OCI-LY3 (cell line): Measurements from ENCODE around the gene ACTA1.

Experiments
- EZH2phosphoT487 ChIP-seq: fragments of 200-600 bp; shearing (Covaris generic); IDR thresholded peaks from 2 replicates; pipeline ENCODE4 v1.6.1; 2018; ENCODE audit warnings: antibody characterized with exemption, mixed run types, low read depth
- TF ChIP-seq, protein P1 (sequence below): fragments of 200-600, 300-600 bp; sonication (generic); IDR thresholded peaks from 2 replicates; pipeline ENCODE4 v1.5.1; 2014; ENCODE audit warnings: antibody characterized with exemption, low read length, low read depth

DNA sequence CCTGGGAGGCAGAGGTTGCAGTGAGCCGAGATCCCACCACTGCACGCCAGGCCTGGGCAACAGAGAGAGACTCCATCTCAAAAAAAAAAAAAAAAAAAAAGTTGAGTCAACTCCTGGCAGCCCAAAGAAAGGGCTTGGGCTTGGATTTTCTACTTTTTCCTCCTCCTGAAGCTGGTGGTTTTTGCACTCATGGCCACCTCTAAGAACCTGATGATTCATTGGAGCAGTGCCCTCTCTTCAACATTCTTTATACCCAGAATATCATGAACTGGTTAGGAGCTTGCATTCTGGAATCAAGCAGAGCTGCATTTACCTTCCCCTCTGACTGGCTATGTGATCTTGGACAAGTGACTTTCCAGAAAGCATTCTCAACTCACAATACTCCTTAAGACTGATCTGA is 3.5 kb upstream of the ACTA1 start:
- TF ChIP-seq, protein P1, sequence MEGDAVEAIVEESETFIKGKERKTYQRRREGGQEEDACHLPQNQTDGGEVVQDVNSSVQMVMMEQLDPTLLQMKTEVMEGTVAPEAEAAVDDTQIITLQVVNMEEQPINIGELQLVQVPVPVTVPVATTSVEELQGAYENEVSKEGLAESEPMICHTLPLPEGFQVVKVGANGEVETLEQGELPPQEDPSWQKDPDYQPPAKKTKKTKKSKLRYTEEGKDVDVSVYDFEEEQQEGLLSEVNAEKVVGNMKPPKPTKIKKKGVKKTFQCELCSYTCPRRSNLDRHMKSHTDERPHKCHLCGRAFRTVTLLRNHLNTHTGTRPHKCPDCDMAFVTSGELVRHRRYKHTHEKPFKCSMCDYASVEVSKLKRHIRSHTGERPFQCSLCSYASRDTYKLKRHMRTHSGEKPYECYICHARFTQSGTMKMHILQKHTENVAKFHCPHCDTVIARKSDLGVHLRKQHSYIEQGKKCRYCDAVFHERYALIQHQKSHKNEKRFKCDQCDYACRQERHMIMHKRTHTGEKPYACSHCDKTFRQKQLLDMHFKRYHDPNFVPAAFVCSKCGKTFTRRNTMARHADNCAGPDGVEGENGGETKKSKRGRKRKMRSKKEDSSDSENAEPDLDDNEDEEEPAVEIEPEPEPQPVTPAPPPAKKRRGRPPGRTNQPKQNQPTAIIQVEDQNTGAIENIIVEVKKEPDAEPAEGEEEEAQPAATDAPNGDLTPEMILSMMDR, result no peak
- no peak for TF ChIP-seq EZH2phosphoT487
